ENCODE measurements around the gene TERT. TPM values are rescaled to one million over a fixed set of nuclear protein-coding genes. Genes with fewer than 3 reads are reported as not detected.

The TERT gene
- total RNA-seq, 2 donors from 2014 or later, result 0.14 TPM; not detected in 1

DNA sequence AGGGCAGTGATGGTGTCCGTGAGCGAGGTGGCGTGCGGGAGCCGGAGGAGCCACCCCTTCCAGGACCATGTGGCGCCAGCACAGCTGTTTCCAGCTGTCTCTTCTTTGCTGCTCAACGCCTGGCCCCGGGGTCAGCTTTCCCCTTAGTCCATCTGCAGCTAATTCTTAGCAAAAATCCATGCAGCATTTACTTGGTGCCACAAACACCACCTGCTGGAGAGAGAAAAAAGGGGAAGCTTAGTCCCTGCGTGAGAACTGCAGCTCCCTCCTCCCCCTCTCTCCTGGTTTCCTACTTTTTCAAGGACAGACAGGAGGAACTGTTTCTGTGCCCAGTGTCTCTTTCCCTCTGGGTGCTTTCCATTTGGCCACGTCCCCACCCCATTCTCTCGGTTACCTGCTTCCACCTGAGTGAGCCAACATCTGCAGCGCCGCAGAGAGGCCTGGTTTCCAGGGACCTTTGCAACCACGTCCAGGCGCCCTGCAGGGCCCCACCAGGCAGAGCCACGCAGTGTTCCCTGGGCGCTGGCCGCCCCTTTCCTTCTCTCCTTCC is 90.1 kb downstream of the TERT start:
- intact Hi-C loops (cut with DNase I), result no loop called here
- DNase-seq (ENCODE audit: low spot score), result no peak

DNA sequence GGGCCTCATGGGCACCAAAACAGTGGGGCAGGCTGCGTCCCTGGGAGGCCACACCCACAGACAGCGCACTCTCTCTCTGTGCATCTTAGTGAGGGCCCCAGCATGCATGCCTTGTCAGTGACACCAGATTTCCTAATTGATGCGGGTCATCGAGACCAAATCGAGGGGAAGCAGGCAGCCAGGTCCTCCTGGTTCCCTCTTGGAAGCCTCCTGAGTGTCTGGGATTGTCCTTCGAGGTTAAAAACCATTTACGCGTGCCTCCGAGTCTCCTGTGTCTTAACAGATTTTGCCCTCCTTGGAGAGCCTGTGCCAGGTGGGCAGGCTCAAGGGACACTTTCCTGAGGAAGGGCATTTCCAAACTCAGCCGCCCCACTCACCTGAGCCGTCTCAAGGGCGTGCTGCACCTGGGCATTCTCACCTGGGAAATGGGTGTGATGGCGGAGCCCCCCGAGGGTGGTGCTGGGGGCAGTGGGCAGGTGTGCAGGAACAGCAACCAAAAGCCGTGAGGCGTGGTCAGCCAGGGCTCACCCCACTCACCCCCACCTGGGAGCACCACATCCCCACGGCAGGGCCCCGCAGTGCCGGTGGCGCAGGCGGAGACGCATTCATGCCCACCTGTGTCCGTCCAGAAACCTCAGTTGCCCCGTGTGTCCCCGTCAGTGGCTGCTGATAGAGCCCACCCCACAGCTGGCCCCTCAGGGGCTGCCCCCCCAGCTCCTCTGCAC is 90.7 kb downstream of the TERT start:
- no peak for DNase-seq (ENCODE audit: low spot score)
- intact Hi-C loops (cut with DNase I), result no loop called here

DNA sequence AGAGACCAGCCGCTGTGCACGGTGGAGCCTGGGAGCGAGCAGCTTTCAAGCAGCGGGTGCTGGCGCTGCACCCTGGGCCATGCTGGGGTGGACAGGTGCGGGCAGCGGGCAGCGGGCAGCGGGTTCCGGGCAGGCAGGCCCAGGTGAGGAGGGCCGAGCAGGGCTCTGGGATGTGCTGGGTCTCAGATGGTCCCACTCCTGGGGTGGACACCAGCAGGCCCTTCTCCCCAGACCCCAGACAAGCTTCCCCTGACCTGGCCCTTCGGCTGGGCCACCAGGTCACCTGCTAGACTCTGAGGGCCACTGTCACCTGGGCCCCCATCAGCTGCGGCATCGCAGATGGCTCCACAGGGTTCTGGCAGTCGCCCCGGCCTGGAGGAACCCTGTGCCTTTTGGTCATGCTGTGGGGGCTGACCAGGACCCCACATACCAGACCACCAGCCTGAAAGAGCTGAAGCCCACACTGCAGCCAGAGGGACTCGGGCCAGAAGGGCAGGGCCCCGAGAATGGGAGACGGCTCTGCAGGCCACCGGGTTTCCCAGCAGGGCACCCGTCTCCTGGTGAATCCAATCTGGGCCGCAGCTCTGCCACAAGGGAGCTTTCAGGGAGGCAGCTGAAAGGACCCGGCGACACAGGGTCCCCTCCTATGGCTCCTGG is 91.4 kb downstream of the TERT start:
- DNase-seq (ENCODE audit: low spot score), result no peak
- intact Hi-C loops (cut with DNase I), result no loop called here

Small RNA genes lying within 50 kb of the gene (microRNA-seq; reads per million reads assigned to microRNA genes)
- gene MIR4457 (ENCODE audit: borderline microRNAs expressed in 2 of 2), result 0 reads per million in 2 donors

Other genes with a start within 250 kb of the TERT start
- 10 to 100 TPM; 23.8 to 34.6 TPM for gene SLC12A7, start 183.0 kb downstream of the TERT start, total RNA-seq
- gene SLC6A19, start 93.5 kb downstream of the TERT start, total RNA-seq, result under 1 TPM in 1 of 2 donors, not detected in 1; 0.09 TPM
- not detected for gene SLC6A18, start 69.7 kb downstream of the TERT start, total RNA-seq
- gene CLPTM1L, start 50.0 kb upstream of the TERT start, total RNA-seq, result 10 to 100 TPM; 56.5 to 65.9 TPM
- gene SLC6A3, start 150.4 kb upstream of the TERT start, total RNA-seq, result under 1 TPM; 0.10 to 0.19 TPM
- 10 to 100 TPM; 30.8 to 36.9 TPM for gene LPCAT1, start 228.9 kb upstream of the TERT start, total RNA-seq

All from posterior vena cava (tissue), 2 donors.